HepG2 (cell line): ENCODE measurements around the gene TPX2. TPM values are rescaled to one million over a fixed set of nuclear protein-coding genes. Genes with fewer than 3 reads are reported as not detected.

Experiments
- IKZF4 ChIP-seq: sonication (generic); formaldehyde crosslinking; IDR thresholded peaks from 2 replicates; pipeline ENCODE4 v1.5.1; 2020; ENCODE audit warnings: borderline replicate concordance, mild to moderate bottlenecking, low read depth, missing genetic modification reagents; ENCODE audit errors: not compliant biosample characterization
- JUND ChIP-seq: sonication (generic); formaldehyde crosslinking; IDR thresholded peaks from 2 replicates; pipeline ENCODE4 v1.8.0; 2022; ENCODE audit warnings: mild to moderate bottlenecking, missing genetic modification reagents
- MAF1 ChIP-seq: sonication (generic); formaldehyde crosslinking; IDR thresholded peaks from 2 replicates; pipeline ENCODE4 v1.5.0; 2020; ENCODE audit warnings: missing genetic modification reagents, borderline replicate concordance
- MED1 ChIP-seq: sonication (generic); formaldehyde crosslinking; IDR thresholded peaks from 2 replicates; pipeline ENCODE4 v1.4.0; 2020; ENCODE audit warnings: missing genetic modification reagents
- MYC ChIP-seq: sonication (generic); formaldehyde crosslinking; IDR thresholded peaks from 2 replicates; pipeline ENCODE4 v1.9.0; 2021; ENCODE audit warnings: missing genetic modification reagents, borderline replicate concordance
- NRL ChIP-seq: sonication (generic); formaldehyde crosslinking; IDR thresholded peaks from 2 replicates; pipeline ENCODE4 v1.5.0; 2020; ENCODE audit warnings: missing genetic modification reagents, mild to moderate bottlenecking, moderate library complexity, borderline replicate concordance
- POLR2AphosphoS5 ChIP-seq: IDR thresholded peaks from 2 replicates; pipeline ENCODE4 v1.6.1; 2012; ENCODE audit warnings: low read depth, low read length
- PPARG ChIP-seq: conservative IDR thresholded peaks from 2 replicates; pipeline ENCODE4 v1.6.1; 2016; ENCODE audit warnings: missing biosample characterization, missing genetic modification reagents
- SP5 ChIP-seq: IDR thresholded peaks from 2 replicates; pipeline ENCODE4 v1.6.1; 2016; ENCODE audit warnings: low read depth, borderline replicate concordance
- SPEN ChIP-seq: sonication (generic); formaldehyde crosslinking; IDR thresholded peaks from 2 replicates; pipeline ENCODE4 v1.5.1; 2020; ENCODE audit warnings: low read depth, mild to moderate bottlenecking, missing genetic modification reagents
- SSRP1 ChIP-seq: IDR thresholded peaks from 2 replicates; pipeline ENCODE4 v1.6.1; 2016; ENCODE audit warnings: control low read depth
- TRIM24 ChIP-seq: sonication (generic); formaldehyde crosslinking; IDR thresholded peaks from 2 replicates; pipeline ENCODE4 v1.8.0; 2022; ENCODE audit warnings: mild to moderate bottlenecking, missing genetic modification reagents
- ZBTB46 ChIP-seq: sonication (generic); formaldehyde crosslinking; IDR thresholded peaks from 2 replicates; pipeline ENCODE4 v1.4.0; 2020; ENCODE audit warnings: mild to moderate bottlenecking, missing genetic modification reagents, borderline replicate concordance
- ZMYM3 ChIP-seq: sonication (generic); formaldehyde crosslinking; IDR thresholded peaks from 2 replicates; pipeline ENCODE4 v1.5.1; 2020; ENCODE audit warnings: mild to moderate bottlenecking, missing genetic modification reagents
- ZNF12 ChIP-seq: sonication (generic); formaldehyde crosslinking; IDR thresholded peaks from 2 replicates; pipeline ENCODE4 v1.5.0; 2020; ENCODE audit warnings: missing genetic modification reagents
- ZNF235 ChIP-seq: sonication (generic); formaldehyde crosslinking; IDR thresholded peaks from 2 replicates; pipeline ENCODE4 v1.8.1; 2023; ENCODE audit warnings: mild to moderate bottlenecking, missing genetic modification reagents, borderline replicate concordance
- ZNF652 ChIP-seq: IDR thresholded peaks from 2 replicates; pipeline ENCODE4 v1.6.1; 2016; ENCODE audit warnings: low read depth, borderline replicate concordance
- ZNF768 ChIP-seq: sonication (generic); formaldehyde crosslinking; IDR thresholded peaks from 2 replicates; pipeline ENCODE4 v1.4.0; 2020; ENCODE audit warnings: missing genetic modification reagents
- polyA plus RNA-seq, 8 experiments: library from polyadenylated mRNA; depleted of rRNA in 3 of 8; stranded (reverse) in 7 of 8; unstranded in 1 of 8; fragments of >200 nt; fragmentation: Illumina TruSeq in 4 of 8; extraction: Trizol in 4 of 8; gene quantifications; 2 replicates each; pipeline versions ENCODE4 v1.2.1 to v1.2.3, GENCODE V29; 2011 to 2016; ENCODE audit warnings: low read depth in 4 of 8, missing spikeins in 1 of 8, mixed read lengths in 1 of 8; ENCODE audit not compliant: insufficient read depth in 1 of 8
- total RNA-seq, 5 experiments: library from RNA; depleted of rRNA; stranded (reverse); fragments of >200 nt; fragmentation: Illumina TruSeq; extraction: Trizol; gene quantifications; 2 replicates each; pipeline ENCODE4 v1.2.3, GENCODE V29; 2016; ENCODE audit warnings: low read depth in 1 of 5
- TF ChIP-seq, protein P1 (sequence below): sonication (generic); formaldehyde crosslinking; IDR thresholded peaks from 2 replicates; pipeline ENCODE4 v1.8.0; 2022; ENCODE audit warnings: missing genetic modification reagents, low read depth, mild to moderate bottlenecking, borderline replicate concordance
- TF ChIP-seq, protein P2 (sequence below): sonication (generic); formaldehyde crosslinking; IDR thresholded peaks from 2 replicates; pipeline ENCODE4 v1.4.0; 2020; ENCODE audit warnings: mild to moderate bottlenecking, missing genetic modification reagents

TPX2 gene
- total and polyA plus RNA-seq, 2 of the 13 experiments (the other 11 are each of a cell fraction or from before 2014, with no cell fraction given), result 34.3 to 124 TPM

- TF ChIP-seq, protein P1, sequence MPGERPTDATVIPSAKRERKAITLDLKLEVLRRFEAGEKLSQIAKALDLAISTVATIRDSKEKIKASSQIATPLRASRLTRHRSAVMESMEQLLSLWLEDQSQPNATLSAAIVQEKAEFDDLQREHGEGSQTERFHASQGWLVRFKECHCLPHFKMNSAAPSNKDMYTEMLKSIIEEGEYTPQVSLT (CRISPR knock-in tag), result no peak
- TF ChIP-seq MAF1 (CRISPR knock-in tag), result 0 out of 2 replicates have a peak, but pooled peaks have one; percentile 19
- peak; percentile 39; the same call in 1 of the 2 replicates for TF ChIP-seq TRIM24 (CRISPR knock-in tag)
- 0 out of 2 replicates have a peak, but pooled peaks have one; percentile 41 for TF ChIP-seq MYC
- TF ChIP-seq, protein P2, sequence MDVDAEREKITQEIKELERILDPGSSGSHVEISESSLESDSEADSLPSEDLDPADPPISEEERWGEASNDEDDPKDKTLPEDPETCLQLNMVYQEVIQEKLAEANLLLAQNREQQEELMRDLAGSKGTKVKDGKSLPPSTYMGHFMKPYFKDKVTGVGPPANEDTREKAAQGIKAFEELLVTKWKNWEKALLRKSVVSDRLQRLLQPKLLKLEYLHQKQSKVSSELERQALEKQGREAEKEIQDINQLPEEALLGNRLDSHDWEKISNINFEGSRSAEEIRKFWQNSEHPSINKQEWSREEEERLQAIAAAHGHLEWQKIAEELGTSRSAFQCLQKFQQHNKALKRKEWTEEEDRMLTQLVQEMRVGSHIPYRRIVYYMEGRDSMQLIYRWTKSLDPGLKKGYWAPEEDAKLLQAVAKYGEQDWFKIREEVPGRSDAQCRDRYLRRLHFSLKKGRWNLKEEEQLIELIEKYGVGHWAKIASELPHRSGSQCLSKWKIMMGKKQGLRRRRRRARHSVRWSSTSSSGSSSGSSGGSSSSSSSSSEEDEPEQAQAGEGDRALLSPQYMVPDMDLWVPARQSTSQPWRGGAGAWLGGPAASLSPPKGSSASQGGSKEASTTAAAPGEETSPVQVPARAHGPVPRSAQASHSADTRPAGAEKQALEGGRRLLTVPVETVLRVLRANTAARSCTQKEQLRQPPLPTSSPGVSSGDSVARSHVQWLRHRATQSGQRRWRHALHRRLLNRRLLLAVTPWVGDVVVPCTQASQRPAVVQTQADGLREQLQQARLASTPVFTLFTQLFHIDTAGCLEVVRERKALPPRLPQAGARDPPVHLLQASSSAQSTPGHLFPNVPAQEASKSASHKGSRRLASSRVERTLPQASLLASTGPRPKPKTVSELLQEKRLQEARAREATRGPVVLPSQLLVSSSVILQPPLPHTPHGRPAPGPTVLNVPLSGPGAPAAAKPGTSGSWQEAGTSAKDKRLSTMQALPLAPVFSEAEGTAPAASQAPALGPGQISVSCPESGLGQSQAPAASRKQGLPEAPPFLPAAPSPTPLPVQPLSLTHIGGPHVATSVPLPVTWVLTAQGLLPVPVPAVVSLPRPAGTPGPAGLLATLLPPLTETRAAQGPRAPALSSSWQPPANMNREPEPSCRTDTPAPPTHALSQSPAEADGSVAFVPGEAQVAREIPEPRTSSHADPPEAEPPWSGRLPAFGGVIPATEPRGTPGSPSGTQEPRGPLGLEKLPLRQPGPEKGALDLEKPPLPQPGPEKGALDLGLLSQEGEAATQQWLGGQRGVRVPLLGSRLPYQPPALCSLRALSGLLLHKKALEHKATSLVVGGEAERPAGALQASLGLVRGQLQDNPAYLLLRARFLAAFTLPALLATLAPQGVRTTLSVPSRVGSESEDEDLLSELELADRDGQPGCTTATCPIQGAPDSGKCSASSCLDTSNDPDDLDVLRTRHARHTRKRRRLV, result no peak
- TF ChIP-seq ZNF652 (CRISPR knock-in tag), result peak; percentile 93
- no peak for TF ChIP-seq ZMYM3
- TF ChIP-seq POLR2AphosphoS5, result 0 out of 2 replicates have a peak, but pooled peaks have one; percentile 20
- no peak for TF ChIP-seq SSRP1 (CRISPR knock-in tag)
- no peak for TF ChIP-seq ZNF235
- no peak for TF ChIP-seq ZBTB46 (CRISPR knock-in tag)
- no peak for TF ChIP-seq JUND (CRISPR knock-in tag)
- 0 out of 2 replicates have a peak, but pooled peaks have one; percentile 11 for TF ChIP-seq SPEN (CRISPR knock-in tag)
- 0 out of 2 replicates have a peak, but pooled peaks have one; percentile 10 for TF ChIP-seq MED1
- TF ChIP-seq ZNF12 (CRISPR knock-in tag), result no peak
- peak; percentile 16; the same call in 1 of the 2 replicates for TF ChIP-seq NRL (CRISPR knock-in tag)
- no peak for TF ChIP-seq IKZF4 (CRISPR knock-in tag)
- no peak for TF ChIP-seq PPARG
- TF ChIP-seq SP5, result no peak
- no peak for TF ChIP-seq ZNF768 (CRISPR knock-in tag)
Measured at GRCh38 chr20:31693987-31694661, 45.0 kb upstream of the TPX2 start (continued).
